HFFc6 (cell line): Measurements from ENCODE around the gene FZD1. TPM values are rescaled to one million over a fixed set of nuclear protein-coding genes. Genes with fewer than 3 reads are reported as not detected.

Experiments used
- DNase-seq: peaks from one replicate; pipeline ENCODE4 v3.0.0-alpha.2; 2018
- H3K27ac Mint-ChIP-seq: 2 replicates; pipeline ENCODE4 v1.8.0; 2020; ENCODE audit warnings: mild to moderate bottlenecking, mixed read lengths
- H3K27me3 Mint-ChIP-seq: 2 replicates; pipeline ENCODE4 v1.8.0; 2021; ENCODE audit warnings: mild to moderate bottlenecking, moderate library complexity, mixed read lengths; ENCODE audit not compliant: insufficient read depth
- H3K36me3 Mint-ChIP-seq: 2 replicates; pipeline ENCODE4 v1.8.0; 2021; ENCODE audit warnings: low read depth, mixed read lengths
- H3K4me1 Mint-ChIP-seq: 2 replicates; pipeline ENCODE4 v1.8.0; 2020; ENCODE audit warnings: low read depth, mixed read lengths
- H3K4me3 Mint-ChIP-seq: 2 replicates; pipeline ENCODE4 v1.8.0; 2020; ENCODE audit warnings: mild to moderate bottlenecking, moderate library complexity, mixed read lengths
- H3K9me3 Mint-ChIP-seq: 2 replicates; pipeline ENCODE4 v1.8.0; 2020; ENCODE audit warnings: mild to moderate bottlenecking, mixed read lengths
- total RNA-seq, 6 experiments: library from RNA; stranded (reverse); fragmentation: NEBNext Ultra II Directional; extraction: Animal tissue kit (Norgen Biotek cat#: 25700); gene quantifications; 2 replicates in 1 of 6; 3 replicates in 5 of 6; pipeline ENCODE4 v1.2.3, GENCODE V29; 2021
- TF ChIP-seq, protein P1 (sequence below): fragments of 200-600 bp; sonication (generic); IDR thresholded peaks from 2 replicates; pipeline ENCODE4 v1.5.0; 2021; ENCODE audit warnings: antibody characterized with exemption, mild to moderate bottlenecking

FZD1 gene
- total RNA-seq, 6 experiments from 2014 or later, result 9.0 to 11.1 (median 9.9) TPM

DNA sequence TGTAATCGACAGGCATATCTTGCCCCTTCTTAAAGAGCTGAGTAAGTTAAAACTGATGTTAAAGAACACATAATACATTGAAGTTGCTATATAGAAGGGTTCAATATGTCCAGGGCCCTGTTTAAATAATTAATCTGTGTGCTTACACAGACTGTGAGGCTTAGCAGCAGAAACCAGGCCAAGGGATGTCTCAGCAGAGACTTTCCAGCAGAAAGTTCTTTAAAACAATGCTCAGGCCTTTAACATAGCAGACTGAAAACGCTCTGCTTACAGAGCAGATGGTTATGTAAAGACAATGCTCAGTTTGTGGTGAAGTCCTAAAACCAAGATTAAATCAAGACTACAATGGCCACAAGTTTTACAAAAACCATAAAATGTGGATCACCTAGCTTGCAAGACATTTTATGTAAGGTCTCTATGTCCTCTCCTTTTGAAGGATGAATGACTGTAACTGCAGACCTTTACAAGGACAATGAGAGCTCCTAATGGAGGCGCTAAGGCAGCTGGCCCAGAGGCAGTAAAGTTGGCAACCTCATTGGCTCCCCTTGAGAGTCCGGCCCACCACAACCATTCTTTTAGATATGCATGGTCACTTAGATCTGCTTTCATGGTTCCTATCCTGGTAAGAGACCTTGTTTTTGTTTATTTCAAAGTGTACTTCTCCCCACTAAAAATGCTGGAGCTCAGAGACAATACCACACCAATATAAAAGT, 56.3 kb downstream of the FZD1 start:
- DNase-seq, result no peak
- Mint-ChIP-seq H3K4me1 (no peaks in the 10 kb centered on the region), H3K27ac (no peak overlapping the region), H3K9me3 (no peaks in the 10 kb centered on the region), H3K27me3 (peaks cover 14% of the 10 kb centered on the region; the same call in 1 of the 2 replicates), H3K36me3 (no peaks in the 10 kb centered on the region), H3K4me3 (no peak overlapping the region)
- TF ChIP-seq, protein P1, sequence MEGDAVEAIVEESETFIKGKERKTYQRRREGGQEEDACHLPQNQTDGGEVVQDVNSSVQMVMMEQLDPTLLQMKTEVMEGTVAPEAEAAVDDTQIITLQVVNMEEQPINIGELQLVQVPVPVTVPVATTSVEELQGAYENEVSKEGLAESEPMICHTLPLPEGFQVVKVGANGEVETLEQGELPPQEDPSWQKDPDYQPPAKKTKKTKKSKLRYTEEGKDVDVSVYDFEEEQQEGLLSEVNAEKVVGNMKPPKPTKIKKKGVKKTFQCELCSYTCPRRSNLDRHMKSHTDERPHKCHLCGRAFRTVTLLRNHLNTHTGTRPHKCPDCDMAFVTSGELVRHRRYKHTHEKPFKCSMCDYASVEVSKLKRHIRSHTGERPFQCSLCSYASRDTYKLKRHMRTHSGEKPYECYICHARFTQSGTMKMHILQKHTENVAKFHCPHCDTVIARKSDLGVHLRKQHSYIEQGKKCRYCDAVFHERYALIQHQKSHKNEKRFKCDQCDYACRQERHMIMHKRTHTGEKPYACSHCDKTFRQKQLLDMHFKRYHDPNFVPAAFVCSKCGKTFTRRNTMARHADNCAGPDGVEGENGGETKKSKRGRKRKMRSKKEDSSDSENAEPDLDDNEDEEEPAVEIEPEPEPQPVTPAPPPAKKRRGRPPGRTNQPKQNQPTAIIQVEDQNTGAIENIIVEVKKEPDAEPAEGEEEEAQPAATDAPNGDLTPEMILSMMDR, result no peak
